DOHH2 (cell line): ENCODE results near the gene ATF5.
A peak's percentile ranks its signal among the peaks of the same experiment; 100 is the strongest.

ENCODE experiments used
- H3F3A ChIP-seq: fragments of 200-600 bp; sonication (generic), shearing (Covaris generic); 2 replicates; pipeline ENCODE4 v1.6.0; 2016; ENCODE audit warnings: antibody characterized with exemption, mild to moderate bottlenecking; ENCODE audit not compliant: control insufficient read depth, insufficient read depth
- H3K27ac ChIP-seq: fragments of 200-600 bp; sonication (generic); 2 replicates; pipeline ENCODE4 v1.5.1; 2014; ENCODE audit warnings: low read depth, mild to moderate bottlenecking, low read length, moderate library complexity
- H3K27me3 ChIP-seq: fragments of 200-600 bp; sonication (generic); 2 replicates; pipeline ENCODE4 v1.6.1; 2014; ENCODE audit warnings: mild to moderate bottlenecking, low read length, mixed read lengths; ENCODE audit not compliant: control insufficient read depth
- H3K36me3 ChIP-seq: fragments of 200-600 bp; sonication (generic); 2 replicates; pipeline ENCODE4 v1.6.1; 2014; ENCODE audit warnings: mild to moderate bottlenecking, low read length, moderate library complexity, mixed read lengths; ENCODE audit not compliant: control insufficient read depth
- H3K4me1 ChIP-seq: fragments of 200-600 bp; sonication (generic); 2 replicates; pipeline ENCODE4 v1.6.1; 2014; ENCODE audit warnings: mild to moderate bottlenecking, low read length, mixed read lengths; ENCODE audit not compliant: control insufficient read depth
- H3K4me2 ChIP-seq: fragments of 200-600 bp; sonication (generic); 2 replicates; pipeline ENCODE4 v1.6.0; 2014; ENCODE audit warnings: mild to moderate bottlenecking, low read length, moderate library complexity
- H3K4me3 ChIP-seq: fragments of 200-600 bp; sonication (generic); 2 replicates; pipeline ENCODE4 v1.5.1; 2014; ENCODE audit warnings: mild to moderate bottlenecking, low read length, mixed read lengths
- H3K79me2 ChIP-seq: fragments of 200-600 bp; sonication (generic); 2 replicates; pipeline ENCODE4 v1.6.1; 2014; ENCODE audit warnings: mild to moderate bottlenecking, low read length, mixed read lengths; ENCODE audit not compliant: control insufficient read depth
- H3K9me2 ChIP-seq: fragments of 200-600 bp; sonication (generic); replicated peaks from 2 replicates; pipeline ENCODE4 v1.6.1; 2014; ENCODE audit warnings: mild to moderate bottlenecking, low read length, mixed read lengths; ENCODE audit not compliant: control insufficient read depth
- H3K9me3 ChIP-seq: fragments of 200-600 bp; sonication (generic); 2 replicates; pipeline ENCODE4 v1.6.1; 2014; ENCODE audit warnings: antibody characterized with exemption, low read length, mixed read lengths; ENCODE audit not compliant: control insufficient read depth, insufficient read depth
- H4K20me1 ChIP-seq: fragments of 200-600 bp; sonication (generic); 2 replicates; pipeline ENCODE4 v1.6.0; 2014; ENCODE audit warnings: low read depth, mild to moderate bottlenecking, antibody characterized with exemption, low read length, moderate library complexity; ENCODE audit not compliant: control insufficient read depth, insufficient read depth
- EZH2phosphoT487 ChIP-seq: fragments of 200-600 bp; sonication (generic); IDR thresholded peaks from 2 replicates; pipeline ENCODE4 v1.6.1; 2017; ENCODE audit warnings: borderline replicate concordance, mild to moderate bottlenecking, antibody characterized with exemption, low read length, moderate library complexity, mixed read lengths
- TF ChIP-seq, protein P1 (sequence below): fragments of 200-600 bp; sonication (generic); IDR thresholded peaks from one replicate; pipeline ENCODE4 v1.5.1; 2014; ENCODE audit warnings: antibody characterized with exemption, mild to moderate bottlenecking, low read depth, low read length; ENCODE audit not compliant: poor library complexity, severe bottlenecking

ATF5 gene

GRCh38 chr19:49887037-49887664 is 41.9 kb upstream of the ATF5 start:
- Histone ChIP-seq H3K4me1 (peaks cover 34% of the 10 kb centered on the region), H3K36me3 (peaks cover 13% of the 10 kb centered on the region)

GRCh38 chr19:49887665-49888509 is 41.1 kb upstream of the ATF5 start:
- TF ChIP-seq, protein P1, sequence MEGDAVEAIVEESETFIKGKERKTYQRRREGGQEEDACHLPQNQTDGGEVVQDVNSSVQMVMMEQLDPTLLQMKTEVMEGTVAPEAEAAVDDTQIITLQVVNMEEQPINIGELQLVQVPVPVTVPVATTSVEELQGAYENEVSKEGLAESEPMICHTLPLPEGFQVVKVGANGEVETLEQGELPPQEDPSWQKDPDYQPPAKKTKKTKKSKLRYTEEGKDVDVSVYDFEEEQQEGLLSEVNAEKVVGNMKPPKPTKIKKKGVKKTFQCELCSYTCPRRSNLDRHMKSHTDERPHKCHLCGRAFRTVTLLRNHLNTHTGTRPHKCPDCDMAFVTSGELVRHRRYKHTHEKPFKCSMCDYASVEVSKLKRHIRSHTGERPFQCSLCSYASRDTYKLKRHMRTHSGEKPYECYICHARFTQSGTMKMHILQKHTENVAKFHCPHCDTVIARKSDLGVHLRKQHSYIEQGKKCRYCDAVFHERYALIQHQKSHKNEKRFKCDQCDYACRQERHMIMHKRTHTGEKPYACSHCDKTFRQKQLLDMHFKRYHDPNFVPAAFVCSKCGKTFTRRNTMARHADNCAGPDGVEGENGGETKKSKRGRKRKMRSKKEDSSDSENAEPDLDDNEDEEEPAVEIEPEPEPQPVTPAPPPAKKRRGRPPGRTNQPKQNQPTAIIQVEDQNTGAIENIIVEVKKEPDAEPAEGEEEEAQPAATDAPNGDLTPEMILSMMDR, result no peak
- TF ChIP-seq EZH2phosphoT487, result no peak
- Histone ChIP-seq H3K9me3 (peaks cover 2% of the 10 kb centered on the region; the same call in 1 of the 2 replicates), H3K27ac (no peak overlapping the region), H3K4me1 (peaks cover 34% of the 10 kb centered on the region), H3K27me3 (peaks cover 30% of the 10 kb centered on the region), H3F3A (peaks cover 5% of the 10 kb centered on the region; the same call in 1 of the 2 replicates), H3K4me3 (no peak overlapping the region), H3K4me2 (peak overlapping the region; percentile 33), H4K20me1 (no peaks in the 10 kb centered on the region), H3K36me3 (peaks cover 7% of the 10 kb centered on the region), H3K9me2 (no peaks in the 10 kb centered on the region), H3K79me2 (no peaks in the 10 kb centered on the region)

More at GRCh38 chr19:49887037-49887664, 41.9 kb upstream of the ATF5 start:
- peaks cover 5% of the 10 kb centered on the region; the same call in 1 of the 2 replicates for H3F3A ChIP-seq
- H3K9me3 ChIP-seq, result peaks cover 3% of the 10 kb centered on the region; the same call in 1 of the 2 replicates
- no peaks in the 10 kb centered on the region for H3K9me2 ChIP-seq
- no peaks in the 10 kb centered on the region for H4K20me1 ChIP-seq
- no peak overlapping the region for H3K4me2 ChIP-seq
- H3K27me3 ChIP-seq, result peaks cover 25% of the 10 kb centered on the region
- no peak overlapping the region for H3K27ac ChIP-seq
- no peak overlapping the region for H3K4me3 ChIP-seq
- no peaks in the 10 kb centered on the region for H3K79me2 ChIP-seq
- no peak for TF ChIP-seq EZH2phosphoT487
- TF ChIP-seq, protein P1, result no peak

- H3K79me2 ChIP-seq, result no peaks in the 10 kb centered on the region
- H3K36me3 ChIP-seq, result peaks cover under 1% of the 10 kb centered on the region
- H3K27ac ChIP-seq, result no peak overlapping the region
- no peak for TF ChIP-seq EZH2phosphoT487
- TF ChIP-seq, protein P1, result no peak
- no peaks in the 10 kb centered on the region for H3K9me2 ChIP-seq
- H3K27me3 ChIP-seq, result peaks cover 34% of the 10 kb centered on the region
- peaks cover 34% of the 10 kb centered on the region for H3K4me1 ChIP-seq
- H3K9me3 ChIP-seq, result no peaks in the 10 kb centered on the region
- H3K4me3 ChIP-seq, result no peak overlapping the region
- H4K20me1 ChIP-seq, result no peaks in the 10 kb centered on the region
- H3K4me2 ChIP-seq, result peak overlapping the region; percentile 33
- peaks cover 5% of the 10 kb centered on the region; the same call in 1 of the 2 replicates for H3F3A ChIP-seq
Observed at GRCh38 chr19:49888510-49888824, 40.5 kb upstream of the ATF5 start.
